H1 (cell line): ENCODE measurements around the gene DOCK9. TPM values are rescaled to one million over a fixed set of nuclear protein-coding genes. Genes with fewer than 3 reads are reported as not detected.

Source experiments
- CTCF ChIA-PET: fragments of 300-600 bp; sonication (Branson Sonifier 250); formaldehyde crosslinking; loops from one replicate; lab custom pipeline; 2021; ENCODE audit not compliant: partially characterized antibody; lab: Charles Lee
- POLR2A ChIA-PET: fragments of 300-600 bp; sonication (Branson Sonifier 250); formaldehyde crosslinking; loops from one replicate; lab custom pipeline; 2021; ENCODE audit warnings: inconsistent platforms; ENCODE audit not compliant: partially characterized antibody; lab: Charles Lee
- DNase-seq, 2 experiments: peaks; one replicate each; pipeline versions ENCODE4 v3.0.0 to v3.0.0-alpha.2; 2010 to 2022; ENCODE audit warnings: low spot score in 2 of 2, low read depth in 1 of 2, mixed read lengths in 1 of 2
- FAIRE-seq: peaks from 2 replicates; lab custom pipeline; 2011; peaks lifted over from hg19 to GRCh38; lab: Jason Lieb, UNC
- H2AFZ ChIP-seq: 2 replicates; pipeline ENCODE4 v1.8.1; 2012; ENCODE audit warnings: low read length, inconsistent platforms
- H2AK5ac ChIP-seq: 2 replicates; pipeline ENCODE4 v1.6.1; 2013; ENCODE audit warnings: low read depth, low read length
- H2BK120ac ChIP-seq: replicated peaks from 2 replicates; pipeline ENCODE3; 2013; ENCODE audit warnings: low read depth, low read length, inconsistent platforms
- H2BK12ac ChIP-seq: 2 replicates; pipeline ENCODE4 v1.6.1; 2013; ENCODE audit warnings: low read depth, low read length
- H2BK15ac ChIP-seq: 2 replicates; pipeline ENCODE4 v1.6.1; 2013; ENCODE audit warnings: low read length
- H2BK20ac ChIP-seq: 2 replicates; pipeline ENCODE4 v1.6.1; 2013; ENCODE audit warnings: low read length
- H2BK5ac ChIP-seq: 2 replicates; pipeline ENCODE4 v1.6.1; 2013; ENCODE audit warnings: low read depth, low read length
- H3K14ac ChIP-seq: 2 replicates; pipeline ENCODE4 v1.6.1; 2013; ENCODE audit warnings: inconsistent platforms; ENCODE audit not compliant: insufficient read length
- H3K18ac ChIP-seq: 2 replicates; pipeline ENCODE4 v1.6.1; 2013; ENCODE audit warnings: low read length; ENCODE audit errors: extremely low read depth
- H3K23ac ChIP-seq: 2 replicates; pipeline ENCODE4 v1.6.1; 2013; ENCODE audit warnings: inconsistent platforms; ENCODE audit not compliant: insufficient read length
- H3K23me2 ChIP-seq: 2 replicates; pipeline ENCODE4 v1.6.1; 2013; ENCODE audit warnings: low read depth, low read length
- H3K27ac ChIP-seq: 2 replicates; pipeline ENCODE4 v1.6.1; 2011; ENCODE audit warnings: low read depth, low read length, inconsistent platforms
- H3K27me3 ChIP-seq, 4 experiments: replicated peaks in 1 of 4; 1 replicate in 1 of 4; 2 replicates in 3 of 4; pipeline versions ENCODE4 v1.6.1 to v1.8.1; 2011 to 2013; ENCODE audit warnings: low read length in 3 of 4, mild to moderate bottlenecking in 3 of 4, inconsistent platforms in 2 of 4, mixed read lengths in 2 of 4, moderate library complexity in 1 of 4; ENCODE audit not compliant: control insufficient read depth in 3 of 4, insufficient read depth in 3 of 4; ENCODE audit errors: extremely low read depth in 1 of 4
- H3K36me3 ChIP-seq, 4 experiments: 2 replicates each; pipeline versions ENCODE4 v1.6.1 to v1.8.1; 2011 to 2013; ENCODE audit warnings: mild to moderate bottlenecking in 4 of 4, low read length in 3 of 4, moderate library complexity in 2 of 4, control low read depth in 1 of 4, inconsistent platforms in 1 of 4; ENCODE audit not compliant: insufficient read depth in 4 of 4, control insufficient read depth in 2 of 4
- H3K4ac ChIP-seq: replicated peaks from 2 replicates; pipeline ENCODE3; 2013; ENCODE audit warnings: low read length, low read depth, mixed read lengths, inconsistent platforms; ENCODE audit not compliant: insufficient read length
- H3K4me1 ChIP-seq, 4 experiments: replicated peaks in 1 of 4; 1 replicate in 1 of 4; 2 replicates in 3 of 4; pipeline versions ENCODE4 v1.6.1 to v1.8.1; 2011 to 2013; ENCODE audit warnings: low read length in 3 of 4, inconsistent platforms in 2 of 4, mixed read lengths in 1 of 4; ENCODE audit not compliant: insufficient read depth in 4 of 4, control insufficient read depth in 3 of 4
- H3K4me2 ChIP-seq, 2 experiments: 2 replicates each; pipeline versions ENCODE4 v1.6.1 to v1.8.1; 2011 to 2013; ENCODE audit warnings: low read depth in 2 of 2, low read length in 2 of 2, control low read depth in 1 of 2, inconsistent platforms in 1 of 2, mild to moderate bottlenecking in 1 of 2; ENCODE audit not compliant: insufficient read depth in 1 of 2
- H3K4me3 ChIP-seq, 4 experiments: fragments of 200-600, 300-600 bp in 1 of 4; sonication (generic), shearing (Covaris generic), sonication (Bioruptor Twin) in 1 of 4; 2 replicates each; pipeline versions ENCODE4 v1.5.1 to v1.8.1; 2011 to 2016; ENCODE audit warnings: low read length in 4 of 4, low read depth in 3 of 4, control low read depth in 2 of 4, inconsistent platforms in 2 of 4, mild to moderate bottlenecking in 2 of 4, mixed read lengths in 1 of 4, moderate library complexity in 1 of 4; ENCODE audit not compliant: insufficient read depth in 2 of 4; ENCODE audit errors: extremely low read depth in 1 of 4
- H3K56ac ChIP-seq: replicated peaks from 2 replicates; pipeline ENCODE3; 2013; ENCODE audit warnings: low read depth, mild to moderate bottlenecking, mixed read lengths, low read length, inconsistent platforms; ENCODE audit not compliant: insufficient read length
- H3K79me1 ChIP-seq: 2 replicates; pipeline ENCODE4 v1.6.1; 2013; ENCODE audit warnings: low read depth, low read length, control low read depth
- H3K79me2 ChIP-seq, 2 experiments: 2 replicates each; pipeline versions ENCODE4 v1.6.1 to v1.8.1; 2012 to 2013; ENCODE audit warnings: low read length in 2 of 2, mild to moderate bottlenecking in 2 of 2, inconsistent platforms in 1 of 2; ENCODE audit not compliant: insufficient read depth in 2 of 2, control insufficient read depth in 1 of 2
- H3K9ac ChIP-seq, 4 experiments: replicated peaks in 1 of 4; 1 replicate in 1 of 4; 2 replicates in 3 of 4; pipeline versions ENCODE4 v1.6.1 to v1.8.1; 2011 to 2013; ENCODE audit warnings: low read depth in 3 of 4, low read length in 3 of 4, control low read depth in 2 of 4, mild to moderate bottlenecking in 2 of 4, moderate library complexity in 2 of 4, inconsistent platforms in 1 of 4; ENCODE audit errors: extremely low read depth in 1 of 4
- H3K9me3 ChIP-seq, 2 experiments: 2 replicates each; pipeline versions ENCODE4 v1.6.1 to v1.8.1; 2012 to 2013; ENCODE audit warnings: mild to moderate bottlenecking in 2 of 2, moderate library complexity in 2 of 2, control low read depth in 1 of 2, inconsistent platforms in 1 of 2, low read depth in 1 of 2, low read length in 1 of 2, mixed read lengths in 1 of 2; ENCODE audit not compliant: insufficient read depth in 2 of 2
- H4K20me1 ChIP-seq, 2 experiments: replicated peaks in 1 of 2; 2 replicates each; pipeline versions ENCODE3 to v1.8.1; 2011 to 2013; ENCODE audit warnings: inconsistent platforms in 2 of 2, low read length in 2 of 2, mild to moderate bottlenecking in 1 of 2; ENCODE audit not compliant: insufficient read depth in 2 of 2, control insufficient read depth in 1 of 2
- H4K5ac ChIP-seq: 2 replicates; pipeline ENCODE4 v1.6.1; 2013; ENCODE audit warnings: low read length, low read depth, mixed read lengths, inconsistent platforms; ENCODE audit not compliant: insufficient read length
- H4K8ac ChIP-seq: 2 replicates; pipeline ENCODE4 v1.8.0; 2013; ENCODE audit warnings: mild to moderate bottlenecking, moderate library complexity, low read length, inconsistent platforms; ENCODE audit not compliant: insufficient read depth; ENCODE audit errors: extremely low read depth
- H4K91ac ChIP-seq: replicated peaks from 2 replicates; pipeline ENCODE3; 2013; ENCODE audit warnings: low read length, mixed read lengths, inconsistent platforms; ENCODE audit not compliant: insufficient read length
- BCL11A ChIP-seq, 2 experiments: IDR thresholded peaks; one replicate each; pipeline ENCODE4 v1.6.1; 2011; ENCODE audit warnings: low read depth in 2 of 2, low read length in 2 of 2, mild to moderate bottlenecking in 2 of 2
- CHD1 ChIP-seq: IDR thresholded peaks from 2 replicates; pipeline ENCODE4 v1.6.1; 2012; ENCODE audit warnings: low read depth, low read length, improper control_type of control experiment
- CHD2 ChIP-seq: IDR thresholded peaks from 2 replicates; pipeline ENCODE4 v1.6.1; 2012; ENCODE audit warnings: low read length, improper control_type of control experiment
- EGR1 ChIP-seq: IDR thresholded peaks from 2 replicates; pipeline ENCODE4 v1.6.1; 2011; ENCODE audit warnings: low read depth, low read length, borderline replicate concordance
- GTF2F1 ChIP-seq: IDR thresholded peaks from 2 replicates; pipeline ENCODE4 v1.6.1; 2012; ENCODE audit warnings: low read depth, low read length, improper control_type of control experiment, borderline replicate concordance
- HDAC6 ChIP-seq: IDR thresholded peaks from one replicate; pipeline ENCODE4 v1.7.1; 2012; ENCODE audit warnings: low read depth, mild to moderate bottlenecking, inconsistent platforms, low read length, moderate library complexity
- JUND ChIP-seq: IDR thresholded peaks from 2 replicates; pipeline ENCODE4 v1.6.1; 2011; ENCODE audit warnings: mild to moderate bottlenecking, improper control_type of control experiment, low read length
- KDM5A ChIP-seq: fragments of 200-600 bp; IDR thresholded peaks from 2 replicates; pipeline ENCODE4 v1.7.1; 2012; ENCODE audit warnings: mild to moderate bottlenecking, low read length, inconsistent platforms, mixed read lengths
- MAFK ChIP-seq: IDR thresholded peaks from 2 replicates; pipeline ENCODE4 v1.6.1; 2012; ENCODE audit warnings: low read depth, mild to moderate bottlenecking, improper control_type of control experiment, low read length
- POLR2A ChIP-seq, 2 experiments: IDR thresholded peaks; 1 replicate in 1 of 2; 2 replicates in 1 of 2; pipeline ENCODE4 v1.6.1; 2011; ENCODE audit warnings: low read depth in 2 of 2, low read length in 2 of 2, mild to moderate bottlenecking in 2 of 2; ENCODE audit errors: control extremely low read depth in 1 of 2
- RAD21 ChIP-seq, 2 experiments: IDR thresholded peaks in 1 of 2; conservative IDR thresholded peaks in 1 of 2; 2 replicates each; pipeline ENCODE4 v1.6.1; 2011; ENCODE audit warnings: low read depth in 2 of 2, low read length in 2 of 2, improper control_type of control experiment in 1 of 2, inconsistent platforms in 1 of 2, mild to moderate bottlenecking in 1 of 2, moderate library complexity in 1 of 2
- RFX5 ChIP-seq: IDR thresholded peaks from 2 replicates; pipeline ENCODE4 v1.6.1; 2011; ENCODE audit warnings: low read depth, low read length, improper control_type of control experiment, borderline replicate concordance
- RNF2 ChIP-seq: fragments of 200-900, 300-1000 bp; sonication (generic); IDR thresholded peaks from 2 replicates; pipeline ENCODE4 v1.7.1; 2016; ENCODE audit warnings: borderline replicate concordance, low read depth, mild to moderate bottlenecking, antibody characterized with exemption, low read length; ENCODE audit not compliant: poor library complexity, severe bottlenecking; ENCODE audit errors: missing control alignments
- SIRT6 ChIP-seq: IDR thresholded peaks from one replicate; pipeline ENCODE4 v1.7.1; 2012; ENCODE audit warnings: low read length, inconsistent platforms
- SP4 ChIP-seq: IDR thresholded peaks from 2 replicates; pipeline ENCODE4 v1.6.1; 2012; ENCODE audit warnings: low read length, inconsistent platforms
- TCF12 ChIP-seq: IDR thresholded peaks from 2 replicates; pipeline ENCODE4 v1.6.1; 2011; ENCODE audit warnings: low read depth, mild to moderate bottlenecking, low read length
- WGBS, 2 experiments: shearing (Covaris generic) in 1 of 2; methylation state at CpG; one replicate each; pipeline versions ENCODE4 v1.1.6 to v1.1.7; 2013 to 2015; ENCODE audit warnings: low lambda C conversion rate in 2 of 2, mixed read lengths in 2 of 2, inconsistent platforms in 1 of 2, low coverage in 1 of 2, missing lambda C conversion rate in 1 of 2; ENCODE audit not compliant: insufficient replicate concordance in 2 of 2, insufficient coverage in 1 of 2, insufficient read length in 1 of 2; ENCODE audit errors: extremely low coverage in 1 of 2, missing lambda C conversion rate in 1 of 2; 5-methylcytosine and 5-hydroxymethylcytosine counted together
- polyA plus RNA-seq, 7 experiments: library from polyadenylated mRNA; depleted of rRNA in 3 of 7; stranded (reverse) in 5 of 7; unstranded in 2 of 7; fragments of >200 nt in 5 of 7; fragments of 200-250 nt in 2 of 7; gene quantifications; 1 replicate in 5 of 7; 2 replicates in 1 of 7; 4 replicates in 1 of 7; pipeline versions ENCODE4 v1.2.1 to v1.2.3, GENCODE V29; 2011 to 2013; ENCODE audit warnings: missing spikeins in 2 of 7, mixed read lengths in 2 of 7
- total RNA-seq: library from RNA; stranded (reverse); fragmentation: NEBNext Ultra II Directional; extraction: Animal tissue kit (Norgen Biotek cat#: 25700); gene quantifications from 2 replicates; pipeline ENCODE4 v1.2.1, GENCODE V29; 2021

DOCK9 gene
- total and polyA plus RNA-seq, 2 of the 8 experiments (the other 6 are each of a cell fraction or from before 2014, with no cell fraction given), result 21.6 to 31.5 TPM

- Histone ChIP-seq H3K4me2 (no peak overlapping the region), H4K20me1 (no peaks in the 10 kb centered on the region), H3K9ac (no peak overlapping the region), H3K36me3 (no peaks in the 10 kb centered on the region), H3K18ac (no peak overlapping the region), H4K91ac (no peak overlapping the region), H2AFZ (no peak overlapping the region), H2AK5ac (no peak overlapping the region), H3K27me3 (no peaks in the 10 kb centered on the region), H3K4me3 (no peak overlapping the region), H2BK120ac (no peak overlapping the region), H3K9me3 (no peaks in the 10 kb centered on the region), H4K8ac (no peak overlapping the region), H3K4ac (no peak overlapping the region), H2BK15ac (0 out of 2 replicates have a peak overlapping the region, but pooled peaks have one; percentile 4), H2BK12ac (no peak overlapping the region; the same call in 1 of the 2 replicates), H3K27ac (no peak overlapping the region), H2BK5ac (no peak overlapping the region), H3K56ac (no peak overlapping the region), H3K79me2 (no peaks in the 10 kb centered on the region), H4K5ac (no peak overlapping the region), H2BK20ac (no peak overlapping the region), H3K4me1 (peaks cover 2 to 14% (median 9%) of the 10 kb centered on the region in 4 experiments; a peak in 6 of 7 replicates), H3K23ac (no peak overlapping the region), H3K79me1 (no peaks in the 10 kb centered on the region), H3K23me2 (no peaks in the 10 kb centered on the region), H3K14ac (no peak overlapping the region)
- POLR2A ChIA-PET, result no interaction called here
- TF ChIP-seq CHD1 (no peak), BCL11A (IDR thresholded peaks at IDR 0.05; ENCODE audit: low read depth in 2 of 2, low read length in 2 of 2) (no peak), GTF2F1 (no peak), SIRT6 (no peak), SP4 (no peak), JUND (no peak), EGR1 (no peak), RNF2 (no peak), MAFK (no peak), CHD2 (no peak), RAD21 (IDR thresholded peaks at IDR 0.05 in 1 of 2, conservative IDR thresholded peaks at IDR 0.05 in 1 of 2; ENCODE audit: low read depth in 2 of 2, low read length in 2 of 2) (no peak), TCF12 (no peak), RFX5 (no peak), POLR2A (IDR thresholded peaks at IDR 0.05; ENCODE audit: control extremely low read depth in 1 of 2, low read depth in 2 of 2, low read length in 2 of 2) (no peak), KDM5A (no peak), HDAC6 (no peak)
- CTCF ChIA-PET, result interaction anchor here (0.8 to 2.9 kb wide), 3 partner anchors 9 to 93 kb away, joined by 3 to 8 read pairs (median 4); no protein-coding TSS in a partner anchor
- FAIRE-seq (no peak), DNase-seq (no peak)
- 81% methylated on average over 5 of the region's 5 CpGs; no CpG with 5 or more reads in 1 of the 2 experiments for WGBS, 2 experiments
Measured at GRCh38 chr13:98890925-98891324, 86.9 kb downstream of the DOCK9 start.
